HG02943 (cell line): ENCODE measurements around the gene RPE65.
"Not testable (repeated sequence)": the region's sequence is repeated elsewhere in the genome, so short reads cannot be mapped to it uniquely, and the experiment has no call there.

ENCODE experiments used
- ATAC-seq: cut with Tn5 transposase; IDR thresholded peaks from one replicate; pipeline ENCODE4 v1.9.1; 2021; ENCODE audit warnings: mild to moderate bottlenecking, low read depth, moderate library complexity; ENCODE audit not compliant: unreplicated experiment

The RPE65 gene

GRCh38 chr1:68454534-68454933 lies 4.8 kb upstream of the RPE65 start:
- ATAC-seq, result no peak

- ATAC-seq, result no peak
Measured at GRCh38 chr1:68453060-68453670, 3.4 kb upstream of the RPE65 start.

- ATAC-seq, result no peak
Measured at GRCh38 chr1:68448365-68448764, 1.4 kb downstream of the RPE65 start.

- ATAC-seq, result no peak
Measured at GRCh38 chr1:68445709-68446108, 4.0 kb downstream of the RPE65 start.

- ATAC-seq, result no peak
Measured at GRCh38 chr1:68442822-68443556, 6.8 kb downstream of the RPE65 start.

GRCh38 chr1:68442006-68442405 lies 7.7 kb downstream of the RPE65 start:
- no peak for ATAC-seq

- ATAC-seq, result no peak
Measured at GRCh38 chr1:68438310-68438709, 11.4 kb downstream of the RPE65 start.

- no peak for ATAC-seq
Measured at GRCh38 chr1:68433395-68433794, 16.4 kb downstream of the RPE65 start.

- ATAC-seq, result no peak
Measured at GRCh38 chr1:68431076-68431475, 18.7 kb downstream of the RPE65 start.

GRCh38 chr1:68429233-68429808 lies 20.4 kb downstream of the RPE65 start:
- ATAC-seq, result no peak

GRCh38 chr1:68426594-68426993 lies 23.2 kb downstream of the RPE65 start:
- ATAC-seq, result no peak

GRCh38 chr1:68421350-68421749 lies 28.4 kb downstream of the RPE65 start:
- no peak for ATAC-seq

GRCh38 chr1:68409426-68409825 lies 40.3 kb downstream of the RPE65 start:
- no peak for ATAC-seq

- no peak for ATAC-seq
Measured at GRCh38 chr1:68401506-68401905, 48.2 kb downstream of the RPE65 start.

- ATAC-seq, result not testable (repeated sequence)
Measured at GRCh38 chr1:68395575-68395974, 54.2 kb downstream of the RPE65 start.

GRCh38 chr1:68392474-68392873 lies 57.3 kb downstream of the RPE65 start:
- ATAC-seq, result not testable (repeated sequence)

GRCh38 chr1:68385798-68386524 lies 63.8 kb downstream of the RPE65 start:
- ATAC-seq, result not testable (repeated sequence)

GRCh38 chr1:68384872-68385411 lies 64.8 kb downstream of the RPE65 start:
- ATAC-seq, result no peak

GRCh38 chr1:68384321-68384813 lies 65.4 kb downstream of the RPE65 start:
- ATAC-seq, result no peak

- no peak for ATAC-seq
Measured at GRCh38 chr1:68383092-68383491, 66.7 kb downstream of the RPE65 start.

GRCh38 chr1:68379085-68379478 lies 70.7 kb downstream of the RPE65 start:
- ATAC-seq, result no peak
